Stimulated activated CD4-positive, alpha-beta T cell treated with anti-CD3 and anti-CD28 coated beads, Interleukin-2, amount 100 ng/mL, for 48 hours (primary cell): Measurements from ENCODE around the gene CAMTA1.
"Not testable (repeated sequence)": the region's sequence is repeated elsewhere in the genome, so short reads cannot be mapped to it uniquely, and the experiment has no call there.

ENCODE experiments used
- DNase-seq, 2 donors: peaks; one replicate each; pipeline ENCODE4 v3.0.0-alpha.2; 2020

Gene CAMTA1

DNA sequence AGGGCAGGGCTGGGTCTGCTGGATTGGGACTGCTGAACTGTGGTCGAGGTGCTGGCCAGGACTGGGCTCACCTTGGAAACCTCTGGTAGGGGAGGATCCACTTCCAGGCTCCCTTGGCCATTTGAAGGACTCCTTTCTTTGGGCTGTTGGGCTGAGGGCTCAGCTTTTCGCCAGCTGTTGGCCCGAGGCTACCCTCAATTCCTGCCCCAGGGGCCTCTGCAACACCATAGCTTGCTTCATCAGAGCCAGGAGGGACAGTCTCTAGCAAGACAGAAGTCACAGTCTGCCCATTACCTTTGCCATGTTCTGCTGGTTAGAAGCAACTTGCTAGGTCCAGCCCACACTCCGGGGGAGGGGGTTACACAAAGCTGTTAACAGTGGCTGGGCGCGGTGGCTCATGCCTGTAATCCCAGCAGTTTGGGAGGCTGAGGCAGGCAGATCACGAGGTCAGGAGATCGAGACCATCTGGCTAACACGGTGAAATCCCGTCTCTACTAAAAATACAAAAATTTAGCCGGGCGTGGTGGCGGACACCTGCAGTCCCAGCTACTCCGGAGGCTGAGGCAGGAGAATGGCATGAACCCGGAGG lies 25.0 kb downstream of the CAMTA1 start:
- DNase-seq = not testable (repeated sequence)

DNA sequence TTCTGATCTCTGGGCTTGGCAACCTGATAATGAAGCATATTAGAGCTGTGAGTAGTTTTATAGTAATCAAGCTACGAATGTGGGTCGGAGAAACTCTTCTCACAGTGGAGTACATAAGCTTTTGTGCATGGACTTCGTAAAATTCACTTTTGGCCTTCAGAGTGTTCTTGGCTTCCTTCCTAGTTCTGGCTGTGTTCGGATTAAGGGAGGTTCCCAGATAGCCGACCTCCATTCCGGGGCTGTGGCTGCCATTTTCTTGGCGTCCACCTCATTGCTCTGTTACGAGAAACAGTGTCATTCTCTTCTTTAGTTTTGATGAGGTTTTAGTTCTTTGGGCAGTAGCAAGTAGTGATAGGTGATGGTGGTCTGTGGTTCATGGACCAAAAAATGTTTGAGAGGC lies 26.3 kb downstream of the CAMTA1 start:
- no peak for DNase-seq

DNA sequence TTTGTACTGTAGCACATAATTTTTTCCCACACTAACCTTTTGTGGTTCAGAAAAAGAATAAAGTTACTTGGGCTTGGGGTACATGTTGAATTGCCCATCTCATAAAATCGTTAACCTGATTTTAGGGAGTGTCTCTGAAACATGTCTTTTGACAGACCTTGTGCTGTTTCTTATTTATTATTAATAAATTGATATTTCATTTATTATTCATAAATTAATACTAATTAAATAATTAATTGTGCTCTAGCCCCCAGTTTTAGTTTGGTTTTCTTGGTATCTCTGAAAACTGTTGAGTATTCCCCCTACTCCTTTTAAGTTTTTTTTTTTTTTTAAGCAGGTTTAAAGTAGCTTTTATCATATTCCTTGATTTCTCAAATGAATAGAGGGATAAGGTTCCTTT lies 27.9 kb downstream of the CAMTA1 start:
- DNase-seq = no peak

- DNase-seq = no peak
These were observed 30.5 kb downstream of the CAMTA1 start for GRCh38 chr1:6815726-6816125.

DNA sequence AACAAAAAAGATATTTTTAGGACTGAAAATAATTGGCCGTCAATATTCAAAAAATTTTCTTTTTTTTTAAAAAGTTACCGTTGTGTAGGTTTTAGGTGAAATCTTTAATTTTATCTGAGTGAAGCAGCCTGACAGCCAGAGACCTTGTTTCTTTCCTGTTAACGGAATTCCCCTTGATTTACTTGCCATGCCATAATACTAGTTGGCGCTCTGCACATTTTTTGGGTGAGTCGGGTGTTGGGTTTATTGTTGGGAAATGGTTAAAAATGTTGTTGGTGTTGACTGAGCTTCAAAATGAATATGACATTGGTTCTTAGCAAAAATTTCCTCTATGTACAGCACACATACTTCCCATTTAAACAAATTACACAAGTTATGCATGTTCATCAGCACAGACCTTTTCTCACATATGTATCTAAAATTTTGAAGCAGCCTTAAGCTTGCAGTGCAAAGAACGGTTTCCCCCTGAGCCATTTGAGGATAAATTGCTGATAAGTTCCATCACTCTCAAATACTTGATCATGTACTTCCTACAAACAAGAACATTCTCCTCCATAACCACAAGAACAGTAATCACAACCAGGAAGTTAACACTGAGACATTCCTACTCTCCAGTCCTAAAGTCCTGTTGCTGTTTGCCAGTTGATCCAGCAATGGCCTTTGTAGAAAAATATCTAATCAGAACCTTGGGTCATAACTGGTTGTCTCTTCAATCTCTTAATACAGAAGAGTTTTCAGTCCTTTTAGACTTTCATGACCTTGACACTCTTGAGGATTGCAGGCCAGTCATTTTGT lies 34.2 kb downstream of the CAMTA1 start:
- no peak for DNase-seq

DNA sequence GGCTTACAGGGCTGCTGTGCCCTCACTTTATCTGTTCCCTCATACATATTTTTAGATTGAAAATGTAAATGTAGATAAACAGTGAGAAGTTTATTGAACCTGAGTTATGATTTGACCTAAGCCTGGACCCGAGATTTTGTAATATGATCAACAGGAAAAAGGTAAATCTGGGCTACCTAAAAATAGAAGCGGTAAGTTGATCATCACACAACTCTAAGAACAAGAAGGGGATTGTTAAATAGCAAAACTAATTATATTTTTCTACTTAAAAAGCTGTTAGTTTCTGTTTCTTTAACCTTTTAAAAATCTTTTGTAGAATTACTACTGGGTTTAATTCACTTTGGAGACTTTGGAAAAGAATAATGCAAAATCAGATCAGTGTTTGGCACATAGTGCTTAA lies 35.6 kb downstream of the CAMTA1 start:
- no peak for DNase-seq

DNA sequence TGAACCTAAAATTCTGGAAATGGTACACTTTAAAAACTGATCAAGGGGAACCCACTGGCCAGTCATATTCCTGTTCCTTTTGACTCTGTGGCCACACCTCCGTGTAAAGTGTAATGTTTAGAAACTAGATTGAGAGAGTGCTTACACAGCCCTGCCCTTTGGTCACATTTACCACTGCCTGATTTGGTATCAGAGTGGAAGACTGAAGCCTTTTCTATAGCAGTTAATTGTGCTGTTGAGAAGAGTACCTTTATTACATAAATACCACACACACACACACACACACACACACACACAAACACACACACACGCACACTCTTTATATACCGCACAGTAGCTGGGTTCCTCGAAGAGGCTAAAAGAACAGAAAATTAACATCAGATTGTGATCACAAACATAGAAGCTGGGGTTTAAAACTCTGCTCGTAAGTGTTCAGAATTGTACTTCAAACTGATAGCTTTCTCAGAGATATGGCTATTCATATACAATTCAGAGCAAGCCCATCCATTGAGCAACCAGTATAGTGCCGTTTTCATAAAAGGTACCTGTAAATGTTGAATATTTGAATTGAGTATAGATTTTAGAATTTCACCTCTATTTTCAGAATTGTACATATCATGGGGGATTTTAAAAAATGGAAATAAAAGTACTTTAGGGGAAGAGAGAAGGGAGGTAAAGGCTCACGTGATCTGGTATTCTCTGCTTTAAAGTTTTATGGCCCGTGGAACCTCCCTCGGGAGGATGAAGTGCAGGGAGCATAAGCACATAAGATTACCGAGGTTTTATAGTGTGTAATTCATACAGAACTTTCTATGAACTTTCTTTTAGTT lies 37.5 kb downstream of the CAMTA1 start:
- DNase-seq = no peak

DNA sequence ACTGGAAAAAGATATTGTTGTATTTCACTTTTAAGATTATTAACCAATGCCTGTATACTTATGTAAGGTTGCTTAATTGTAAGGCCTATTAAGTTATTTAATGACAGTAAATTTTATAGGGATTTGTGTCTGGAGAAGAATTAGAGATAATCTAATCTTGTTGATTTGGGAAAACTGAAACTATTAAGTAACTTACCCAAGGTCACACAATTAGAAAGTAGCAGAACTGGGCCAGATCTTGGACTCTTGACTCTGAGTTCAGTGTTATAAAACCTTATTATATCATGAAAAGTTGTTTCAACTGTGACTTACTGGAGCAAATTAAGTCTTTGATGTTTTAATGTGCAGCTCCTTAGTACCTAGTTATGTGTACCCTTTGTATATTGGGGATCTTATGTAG lies 38.5 kb downstream of the CAMTA1 start:
- DNase-seq = no peak

DNA sequence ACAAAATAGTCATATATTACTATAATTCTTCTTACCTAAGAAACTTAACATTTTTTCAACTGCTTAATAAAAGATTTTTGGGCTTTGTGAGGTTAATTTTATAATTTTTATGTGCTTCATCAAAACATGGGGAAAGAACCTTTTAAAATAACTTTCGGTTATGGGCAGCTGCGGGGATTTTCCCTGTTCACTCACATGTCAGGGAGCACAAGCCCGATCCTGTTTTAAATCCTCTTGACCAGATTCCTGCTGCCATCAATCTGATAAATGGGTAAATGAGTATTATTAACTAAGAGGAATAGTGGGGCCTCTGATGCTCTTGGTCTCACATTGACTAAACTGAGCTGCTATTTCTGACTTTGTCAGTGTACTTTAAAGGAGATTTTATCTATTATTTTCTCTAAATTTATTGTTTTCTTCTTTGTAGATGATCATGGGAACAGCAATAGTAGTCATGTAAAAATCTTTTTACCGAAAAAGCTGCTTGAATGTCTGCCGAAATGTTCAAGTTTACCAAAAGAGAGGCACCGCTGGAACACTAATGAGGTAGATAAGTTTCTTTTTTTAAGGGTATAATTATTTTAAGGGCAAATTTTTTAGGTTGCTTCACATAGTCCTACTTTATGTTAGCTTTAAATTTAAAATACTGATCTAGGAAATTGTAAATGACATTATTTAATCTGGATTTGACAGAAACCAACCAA lies 39.6 kb downstream of the CAMTA1 start:
- DNase-seq = no peak

- no peak for DNase-seq
These were observed 40.6 kb downstream of the CAMTA1 start for GRCh38 chr1:6825828-6826227.

- no peak for DNase-seq
These were observed 41.8 kb downstream of the CAMTA1 start for GRCh38 chr1:6827079-6827478.

- DNase-seq = no peak
These were observed 42.4 kb downstream of the CAMTA1 start for GRCh38 chr1:6827630-6828165.

- no peak for DNase-seq
These were observed 46.1 kb downstream of the CAMTA1 start for GRCh38 chr1:6831366-6831765.

- DNase-seq = not testable (repeated sequence)
These were observed 46.8 kb downstream of the CAMTA1 start for GRCh38 chr1:6832006-6832405.

DNA sequence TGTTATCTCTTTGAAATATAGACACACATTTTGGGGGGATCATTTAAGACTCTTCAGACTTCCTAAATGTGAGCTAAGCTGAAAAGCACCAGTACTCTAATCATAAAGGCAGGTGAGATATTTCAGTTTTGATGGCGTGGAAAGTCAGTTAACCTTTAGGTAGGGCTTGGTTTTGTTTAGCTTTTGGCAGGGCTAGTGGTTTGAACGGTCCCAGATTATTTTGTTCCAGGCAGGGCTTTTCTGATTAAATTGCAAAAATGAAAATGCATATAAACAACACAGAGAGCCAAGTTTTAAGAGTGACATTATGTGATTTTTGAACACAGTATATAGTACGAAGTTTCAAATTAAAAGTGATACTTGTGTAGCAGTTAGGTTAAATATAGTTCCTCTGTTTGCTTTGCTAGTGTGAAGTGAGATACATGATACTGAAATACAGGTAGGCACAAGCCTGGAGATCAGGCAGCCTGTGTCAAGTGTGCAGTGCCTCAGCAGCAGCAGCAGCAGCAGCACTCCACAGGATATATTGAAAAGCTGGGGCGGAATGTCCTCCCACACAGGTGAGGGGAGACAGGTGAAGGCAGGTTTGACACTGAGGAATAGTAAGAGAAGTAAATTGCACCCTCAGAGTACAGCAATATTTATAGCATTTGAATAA lies 47.4 kb downstream of the CAMTA1 start:
- no peak for DNase-seq

DNA sequence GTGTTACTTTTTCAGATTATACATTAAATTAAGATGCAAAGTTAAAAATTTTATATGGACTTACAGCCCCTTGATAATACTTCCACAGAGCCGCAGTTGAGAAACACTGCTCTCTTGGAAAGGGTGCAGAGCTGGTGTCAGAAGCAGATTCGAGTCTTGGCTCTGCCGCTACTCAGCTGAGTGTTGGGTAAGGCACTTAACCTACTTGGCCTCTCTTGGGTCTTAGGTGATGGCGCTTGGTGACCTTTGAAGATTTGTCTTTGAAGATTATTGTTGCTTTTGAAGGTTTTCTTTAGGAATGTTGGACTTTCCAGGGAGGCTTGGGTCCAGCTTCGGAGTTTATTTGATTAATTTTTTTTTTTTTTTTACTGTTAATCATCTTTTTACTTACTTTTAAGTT lies 48.5 kb downstream of the CAMTA1 start:
- no peak for DNase-seq

GRCh38 chr1:6834366-6834765 lies 49.1 kb downstream of the CAMTA1 start:
- DNase-seq = no peak

GRCh38 chr1:6835139-6835538 lies 49.9 kb downstream of the CAMTA1 start:
- DNase-seq = no peak

GRCh38 chr1:6842301-6842700 lies 57.0 kb downstream of the CAMTA1 start:
- DNase-seq = no peak

GRCh38 chr1:6845786-6846185 lies 60.5 kb downstream of the CAMTA1 start:
- not testable (repeated sequence) for DNase-seq

GRCh38 chr1:6848816-6849215 lies 63.6 kb downstream of the CAMTA1 start:
- DNase-seq = no peak

DNA sequence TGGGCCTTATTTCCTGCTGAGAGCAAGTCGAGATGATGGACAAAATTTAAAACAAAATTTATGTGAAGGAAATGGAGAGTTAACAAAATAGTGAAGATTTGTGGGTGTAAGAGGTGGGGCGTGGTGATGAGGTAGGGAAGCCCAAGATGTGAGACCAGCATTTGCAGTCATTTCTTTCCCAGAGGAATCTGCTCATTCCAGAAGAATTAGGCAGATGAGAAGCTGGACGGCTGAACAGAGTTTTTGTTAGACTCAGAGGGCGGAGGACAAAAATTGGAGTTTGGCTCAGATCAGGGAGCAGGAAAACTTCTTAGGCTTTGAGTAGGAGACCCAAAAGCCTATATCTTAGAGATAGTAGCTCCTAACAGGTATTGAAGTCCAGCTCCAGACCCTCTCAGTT lies 65.3 kb downstream of the CAMTA1 start:
- no peak for DNase-seq
